ENCODE measurements around the gene PLAAT3. TPM values are rescaled to one million over a fixed set of nuclear protein-coding genes. Genes with fewer than 3 reads are reported as not detected.

Gene PLAAT3
- total RNA-seq, 4 donors from 2014 or later, result 7.1 to 14.2 (median 10.2) TPM

GRCh38 chr11:63613517-63614135 is 607 bp downstream of the PLAAT3 start:
- H3K4me1 ChIP-seq, result peaks cover 44% of the 10 kb centered on the region
- no peaks in the 10 kb centered on the region for H3K27me3 ChIP-seq
- peak overlapping the region; percentile 59 for H3K27ac ChIP-seq
- 2% methylated on average over 27 of the region's 45 CpGs for WGBS
- TF ChIP-seq POLR2AphosphoS5 (IDR thresholded peaks at IDR 0.05) (no peak), POLR2A (IDR thresholded peaks at IDR 0.05) (peak in 1 of 2 donors; percentile 10)
- H3K9me3 ChIP-seq, result no peaks in the 10 kb centered on the region
- DNase-seq (ENCODE audit: low spot score in 2 of 2), result peak; percentile 76 to 81
- H3K36me3 ChIP-seq, result no peaks in the 10 kb centered on the region
- H3K4me3 ChIP-seq, result peak overlapping the region; percentile 54

DNA sequence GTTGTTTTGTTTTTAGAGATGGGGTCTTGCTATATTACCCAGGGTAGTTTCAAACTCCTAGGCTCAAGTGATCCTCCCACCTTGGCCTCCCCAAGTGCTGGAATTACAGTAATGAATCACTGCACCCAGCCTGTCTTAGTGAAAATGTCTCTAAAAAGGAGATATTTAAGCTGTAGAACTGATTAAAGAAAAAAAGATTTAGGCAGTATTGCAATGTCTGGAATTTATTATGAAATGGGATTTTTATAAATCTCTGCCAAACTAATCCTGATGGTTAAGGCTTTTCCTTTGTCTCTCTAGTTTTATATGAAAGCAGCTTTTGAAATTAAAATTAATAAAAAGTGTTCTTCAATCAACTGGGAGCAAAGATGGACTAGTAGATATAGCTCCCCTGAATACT is 2.1 kb downstream of the PLAAT3 start:
- DNase-seq (ENCODE audit: low spot score in 2 of 2), result no peak
- H3K9me3 ChIP-seq, result no peaks in the 10 kb centered on the region
- peaks cover 44% of the 10 kb centered on the region for H3K4me1 ChIP-seq
- H3K4me3 ChIP-seq, result no peak overlapping the region
- no peaks in the 10 kb centered on the region for H3K27me3 ChIP-seq
- no peak for TF ChIP-seq CTCF (IDR thresholded peaks at IDR 0.05)
- no peak for TF ChIP-seq POLR2AphosphoS5 (IDR thresholded peaks at IDR 0.05)
- no peak for TF ChIP-seq EP300 (IDR thresholded peaks at IDR 0.05)
- no peak for TF ChIP-seq POLR2A (IDR thresholded peaks at IDR 0.05)
- H3K36me3 ChIP-seq, result no peaks in the 10 kb centered on the region
- no peak overlapping the region for H3K27ac ChIP-seq

DNA sequence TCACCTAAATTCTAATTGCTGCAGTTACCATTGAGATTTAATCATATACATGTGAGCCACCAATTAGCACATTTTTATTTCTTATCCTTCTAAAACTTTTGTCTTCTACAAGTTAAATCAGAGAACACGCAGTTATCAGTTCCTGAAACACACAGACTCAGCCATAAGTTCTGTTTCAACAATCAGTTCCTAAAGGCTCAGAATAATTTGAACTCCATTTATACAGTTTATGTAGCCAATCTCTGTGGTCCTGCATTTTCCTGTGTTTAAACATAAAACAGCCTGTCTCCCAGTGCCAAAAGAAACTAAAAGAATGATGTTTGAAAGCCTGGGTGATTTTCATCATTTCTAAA is 2.9 kb downstream of the PLAAT3 start:
- Histone ChIP-seq H3K27ac (no peak overlapping the region), H3K4me3 (no peak overlapping the region)
- DNase-seq (ENCODE audit: low spot score in 2 of 2), result no peak

GRCh38 chr11:63610604-63611394 is 3.4 kb downstream of the PLAAT3 start:
- Histone ChIP-seq H3K4me1 (peaks cover 44% of the 10 kb centered on the region), H3K4me3 (no peak overlapping the region), H3K27ac (peak overlapping the region; percentile 45)

More for the DNA sequence above, 2.9 kb downstream of the PLAAT3 start:
- Histone ChIP-seq H3K36me3 (no peaks in the 10 kb centered on the region), H3K27me3 (no peaks in the 10 kb centered on the region), H3K9me3 (no peaks in the 10 kb centered on the region), H3K4me1 (peaks cover 44% of the 10 kb centered on the region)
- WGBS, result 78% methylated on average over 1 of the region's 1 CpG
- TF ChIP-seq POLR2AphosphoS5 (IDR thresholded peaks at IDR 0.05) (no peak), CTCF (IDR thresholded peaks at IDR 0.05) (no peak), EP300 (IDR thresholded peaks at IDR 0.05) (no peak), POLR2A (IDR thresholded peaks at IDR 0.05) (no peak)

GRCh38 chr11:63609971-63610580 is 4.2 kb downstream of the PLAAT3 start:
- peak; percentile 40 to 67 for DNase-seq (ENCODE audit: low spot score in 2 of 2)
- H3K27ac ChIP-seq, result peak overlapping the region; percentile 45

More at GRCh38 chr11:63610604-63611394, 3.4 kb downstream of the PLAAT3 start:
- no peaks in the 10 kb centered on the region for H3K9me3 ChIP-seq
- DNase-seq (ENCODE audit: low spot score in 2 of 2), result peak; percentile 28 to 34
- TF ChIP-seq POLR2AphosphoS5 (IDR thresholded peaks at IDR 0.05), result no peak
- TF ChIP-seq POLR2A (IDR thresholded peaks at IDR 0.05), result no peak
- TF ChIP-seq CTCF (IDR thresholded peaks at IDR 0.05), result no peak
- TF ChIP-seq EP300 (IDR thresholded peaks at IDR 0.05), result no peak
- H3K27me3 ChIP-seq, result no peaks in the 10 kb centered on the region
- WGBS, result 69% methylated on average over 14 of the region's 14 CpGs
- H3K36me3 ChIP-seq, result no peaks in the 10 kb centered on the region

More at GRCh38 chr11:63609971-63610580, 4.2 kb downstream of the PLAAT3 start:
- H3K4me1 ChIP-seq, result peaks cover 44% of the 10 kb centered on the region
- H3K27me3 ChIP-seq, result no peaks in the 10 kb centered on the region
- no peak for TF ChIP-seq EP300 (IDR thresholded peaks at IDR 0.05)
- TF ChIP-seq POLR2AphosphoS5 (IDR thresholded peaks at IDR 0.05), result no peak
- no peak for TF ChIP-seq CTCF (IDR thresholded peaks at IDR 0.05)
- no peak for TF ChIP-seq POLR2A (IDR thresholded peaks at IDR 0.05)
- H3K4me3 ChIP-seq, result no peak overlapping the region
- no peaks in the 10 kb centered on the region for H3K36me3 ChIP-seq
- H3K9me3 ChIP-seq, result no peaks in the 10 kb centered on the region
- 85% methylated on average over 14 of the region's 14 CpGs for WGBS

All from suprapubic skin (tissue), 4 donors.